Measurements from ENCODE around the gene TMEM45B. TPM values are rescaled to one million over a fixed set of nuclear protein-coding genes. Genes with fewer than 3 reads are reported as not detected.
"Not testable (repeated sequence)": the region's sequence is repeated elsewhere in the genome, so short reads cannot be mapped to it uniquely, and the experiment has no call there.

TMEM45B gene
- total RNA-seq, 1 donor: not detected

DNA sequence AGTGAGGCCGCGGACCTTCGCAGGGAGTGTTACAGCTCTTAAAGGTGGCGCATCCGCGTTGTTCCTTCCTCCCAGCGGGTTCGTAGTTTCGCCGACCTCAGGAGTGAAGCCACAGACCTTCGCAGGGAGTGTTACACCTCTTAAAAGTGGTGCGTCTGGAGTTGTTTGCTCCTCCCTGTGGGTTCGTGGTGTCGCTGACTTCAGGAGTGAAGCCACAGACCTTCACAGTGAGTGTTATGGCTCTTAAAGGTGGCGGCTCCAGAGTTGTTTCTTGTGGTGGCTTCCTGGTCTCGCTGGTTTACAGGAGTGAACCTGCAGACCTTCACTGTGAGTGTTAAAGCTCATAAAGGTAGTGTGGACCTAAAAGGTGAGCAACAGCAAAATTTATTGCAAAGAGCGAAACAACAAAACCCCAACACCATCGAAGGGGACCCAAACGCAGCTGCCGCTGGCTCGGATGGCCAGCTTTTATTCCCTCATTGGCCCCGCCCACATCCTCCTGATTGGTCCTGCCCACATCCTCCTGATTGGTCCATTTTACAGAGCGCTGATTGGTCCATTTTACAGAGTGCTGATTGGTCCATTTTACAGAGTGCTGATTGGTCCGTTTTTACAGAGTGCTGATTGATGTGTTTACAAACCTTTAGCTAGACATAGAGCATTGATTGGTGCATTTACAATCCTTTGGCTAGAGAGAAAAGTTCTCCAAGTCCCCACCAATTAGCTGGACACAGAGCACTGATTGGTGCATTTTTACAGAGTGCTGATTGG is 1.2 kb upstream of the TMEM45B start:
- no peak for DNase-seq (ENCODE audit: insufficient read length, low spot score, missing footprints)
- H3K36me3 ChIP-seq (ENCODE audit: insufficient read depth, low read length): no peaks in the 10 kb centered on the region
- H4K20me1 ChIP-seq (ENCODE audit: insufficient read depth, low read length): no peaks in the 10 kb centered on the region
- H3K79me2 ChIP-seq (ENCODE audit: insufficient read depth, low read length): no peaks in the 10 kb centered on the region
- H3K4me2 ChIP-seq (ENCODE audit: insufficient read depth, low read length): no peak overlapping the region
- no peaks in the 10 kb centered on the region for H3K4me1 ChIP-seq (ENCODE audit: insufficient read depth, low read length)
- H3K27me3 ChIP-seq (ENCODE audit: insufficient read depth, low read length): peaks cover 53% of the 10 kb centered on the region
- no peak overlapping the region for H2AFZ ChIP-seq (ENCODE audit: low read length)
- no peak overlapping the region for H3K27ac ChIP-seq (ENCODE audit: low read depth, low read length)
- H3K9me3 ChIP-seq (ENCODE audit: low read depth, low read length): no peaks in the 10 kb centered on the region
- no peak for TF ChIP-seq CTCF (IDR thresholded peaks at IDR 0.05; ENCODE audit: extremely low read depth, low read depth, low read length)
- H3K4me3 ChIP-seq (ENCODE audit: insufficient read depth, low read length): no peak overlapping the region

- no peak overlapping the region for H3K27ac ChIP-seq (ENCODE audit: low read depth, low read length)
- H3K9me3 ChIP-seq (ENCODE audit: low read depth, low read length): no peaks in the 10 kb centered on the region
- H2AFZ ChIP-seq (ENCODE audit: low read length): no peak overlapping the region
- TF ChIP-seq CTCF (IDR thresholded peaks at IDR 0.05; ENCODE audit: extremely low read depth, low read depth, low read length): no peak
- H3K79me2 ChIP-seq (ENCODE audit: insufficient read depth, low read length): no peaks in the 10 kb centered on the region
- H3K4me2 ChIP-seq (ENCODE audit: insufficient read depth, low read length): no peak overlapping the region
- peaks cover 55% of the 10 kb centered on the region for H3K27me3 ChIP-seq (ENCODE audit: insufficient read depth, low read length)
- H3K4me1 ChIP-seq (ENCODE audit: insufficient read depth, low read length): no peaks in the 10 kb centered on the region
- H3K4me3 ChIP-seq (ENCODE audit: insufficient read depth, low read length): no peak overlapping the region
- no peaks in the 10 kb centered on the region for H3K36me3 ChIP-seq (ENCODE audit: insufficient read depth, low read length)
- no peak for DNase-seq (ENCODE audit: insufficient read length, low spot score, missing footprints)
- H4K20me1 ChIP-seq (ENCODE audit: insufficient read depth, low read length): no peaks in the 10 kb centered on the region
Measured at GRCh38 chr11:129817534-129818051, 1.9 kb downstream of the TMEM45B start.

DNA sequence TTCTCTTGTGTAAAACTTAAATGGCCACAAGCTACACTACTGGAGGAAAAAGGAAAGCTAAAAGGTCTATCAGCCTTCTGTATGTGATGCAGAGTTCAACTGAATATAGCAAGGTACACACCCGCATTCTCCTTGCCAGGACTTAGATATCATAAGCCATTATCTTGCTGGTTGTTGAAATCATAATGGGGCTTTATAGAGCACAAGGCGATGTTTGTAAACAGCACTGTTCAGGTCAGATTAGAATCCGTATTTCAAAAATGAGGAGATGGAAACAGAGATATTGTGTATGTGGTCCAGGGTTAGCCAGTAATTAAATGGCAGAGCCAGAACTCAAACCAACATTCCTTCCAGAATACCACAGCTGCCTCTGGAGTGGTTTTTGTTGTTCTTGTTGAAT is 2.6 kb downstream of the TMEM45B start:
- H3K9me3 ChIP-seq (ENCODE audit: low read depth, low read length); DNase-seq (ENCODE audit: insufficient read length, low spot score, missing footprints); H2AFZ ChIP-seq (ENCODE audit: low read length); H3K36me3 ChIP-seq (ENCODE audit: insufficient read depth, low read length); H4K20me1 ChIP-seq (ENCODE audit: insufficient read depth, low read length); H3K4me3 ChIP-seq (ENCODE audit: insufficient read depth, low read length); H3K79me2 ChIP-seq (ENCODE audit: insufficient read depth, low read length); H3K4me1 ChIP-seq (ENCODE audit: insufficient read depth, low read length); H3K27ac ChIP-seq (ENCODE audit: low read depth, low read length); H3K4me2 ChIP-seq (ENCODE audit: insufficient read depth, low read length): not testable (repeated sequence)
- peaks cover 55% of the 10 kb centered on the region for H3K27me3 ChIP-seq (ENCODE audit: insufficient read depth, low read length)

DNA sequence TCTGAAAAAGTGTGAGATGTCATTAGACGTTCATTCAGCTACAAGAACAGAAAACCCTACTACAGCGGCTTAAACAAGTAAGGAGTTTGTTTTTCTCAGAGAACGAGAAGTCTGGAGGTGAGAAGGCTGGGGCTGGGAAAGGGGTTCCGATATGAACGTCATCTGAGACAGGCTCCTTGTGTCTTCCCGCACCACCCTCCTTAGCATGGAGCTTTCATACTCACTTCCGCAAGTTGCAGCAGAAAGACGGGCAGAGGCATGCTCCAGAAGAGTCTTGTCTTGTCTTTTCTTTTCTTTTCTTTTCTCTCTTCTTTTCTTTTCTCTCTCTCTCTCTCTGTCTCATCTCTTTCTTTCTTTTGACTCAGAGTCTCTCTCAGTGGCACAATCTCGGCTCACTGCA is 3.6 kb downstream of the TMEM45B start:
- H3K27me3 ChIP-seq (ENCODE audit: insufficient read depth, low read length): peaks cover 49% of the 10 kb centered on the region
- no peaks in the 10 kb centered on the region for H3K9me3 ChIP-seq (ENCODE audit: low read depth, low read length)
- no peaks in the 10 kb centered on the region for H4K20me1 ChIP-seq (ENCODE audit: insufficient read depth, low read length)
- DNase-seq (ENCODE audit: insufficient read length, low spot score, missing footprints): no peak
- H3K79me2 ChIP-seq (ENCODE audit: insufficient read depth, low read length): no peaks in the 10 kb centered on the region
- H2AFZ ChIP-seq (ENCODE audit: low read length): no peak overlapping the region
- H3K36me3 ChIP-seq (ENCODE audit: insufficient read depth, low read length): no peaks in the 10 kb centered on the region
- no peak for TF ChIP-seq CTCF (IDR thresholded peaks at IDR 0.05; ENCODE audit: extremely low read depth, low read depth, low read length)
- no peak overlapping the region for H3K27ac ChIP-seq (ENCODE audit: low read depth, low read length)
- H3K4me3 ChIP-seq (ENCODE audit: insufficient read depth, low read length): no peak overlapping the region
- no peaks in the 10 kb centered on the region for H3K4me1 ChIP-seq (ENCODE audit: insufficient read depth, low read length)
- no peak overlapping the region for H3K4me2 ChIP-seq (ENCODE audit: insufficient read depth, low read length)

GRCh38 chr11:129820228-129820627 is 4.6 kb downstream of the TMEM45B start:
- H3K79me2 ChIP-seq (ENCODE audit: insufficient read depth, low read length); H3K4me3 ChIP-seq (ENCODE audit: insufficient read depth, low read length); H3K4me1 ChIP-seq (ENCODE audit: insufficient read depth, low read length); H3K36me3 ChIP-seq (ENCODE audit: insufficient read depth, low read length); H4K20me1 ChIP-seq (ENCODE audit: insufficient read depth, low read length); H3K27ac ChIP-seq (ENCODE audit: low read depth, low read length); H3K9me3 ChIP-seq (ENCODE audit: low read depth, low read length); H2AFZ ChIP-seq (ENCODE audit: low read length); H3K4me2 ChIP-seq (ENCODE audit: insufficient read depth, low read length): not testable (repeated sequence)
- H3K27me3 ChIP-seq (ENCODE audit: insufficient read depth, low read length): peaks cover 39% of the 10 kb centered on the region
- peak; percentile 26 for DNase-seq (ENCODE audit: insufficient read length, low spot score, missing footprints)

DNA sequence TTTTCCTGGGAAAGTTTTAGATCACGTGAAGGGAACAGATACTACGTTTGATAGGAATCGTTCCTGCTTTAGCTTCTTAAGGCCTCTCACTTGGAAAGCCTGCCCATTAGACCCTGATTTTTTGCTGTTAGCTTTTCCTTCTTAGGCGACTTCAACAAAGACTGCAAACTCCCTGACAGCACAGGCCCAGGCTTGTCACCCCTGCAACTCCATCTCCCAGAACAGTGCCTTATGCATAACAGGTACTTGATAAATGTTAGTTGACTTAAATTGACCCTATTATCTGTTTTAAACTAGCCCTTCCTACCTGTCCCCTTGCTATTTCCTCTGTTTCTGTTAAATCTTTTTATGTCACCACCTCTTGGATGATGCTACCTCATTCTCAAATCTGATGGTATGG is 7.6 kb downstream of the TMEM45B start:
- not testable (repeated sequence) for H3K4me3 ChIP-seq (ENCODE audit: insufficient read depth, low read length); DNase-seq (ENCODE audit: insufficient read length, low spot score, missing footprints); H3K27ac ChIP-seq (ENCODE audit: low read depth, low read length); H3K4me2 ChIP-seq (ENCODE audit: insufficient read depth, low read length); H4K20me1 ChIP-seq (ENCODE audit: insufficient read depth, low read length); H3K4me1 ChIP-seq (ENCODE audit: insufficient read depth, low read length); H3K36me3 ChIP-seq (ENCODE audit: insufficient read depth, low read length); H3K9me3 ChIP-seq (ENCODE audit: low read depth, low read length); H3K79me2 ChIP-seq (ENCODE audit: insufficient read depth, low read length); H2AFZ ChIP-seq (ENCODE audit: low read length)
- peaks cover 13% of the 10 kb centered on the region for H3K27me3 ChIP-seq (ENCODE audit: insufficient read depth, low read length)

DNA sequence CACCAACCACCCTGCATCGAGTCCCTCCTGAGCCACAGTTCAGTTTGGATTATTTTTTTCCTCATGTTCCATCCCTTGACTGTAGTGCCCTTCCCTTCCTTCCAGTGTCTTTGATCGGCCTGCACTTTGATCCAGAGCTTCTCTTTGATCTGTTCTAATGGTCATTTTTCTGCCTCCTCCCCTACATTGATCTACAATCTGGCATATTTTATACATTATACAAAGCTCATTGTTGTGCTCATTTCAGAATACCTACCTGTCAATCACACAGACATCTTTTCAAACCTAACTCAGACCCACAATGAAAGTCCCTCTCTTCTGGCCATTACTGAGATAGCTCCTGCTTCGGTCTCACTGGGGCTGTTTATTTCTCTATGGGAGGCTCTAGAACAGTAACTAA is 8.2 kb downstream of the TMEM45B start:
- not testable (repeated sequence) for H3K36me3 ChIP-seq (ENCODE audit: insufficient read depth, low read length); H4K20me1 ChIP-seq (ENCODE audit: insufficient read depth, low read length); H3K27me3 ChIP-seq (ENCODE audit: insufficient read depth, low read length); H3K4me3 ChIP-seq (ENCODE audit: insufficient read depth, low read length); H3K4me2 ChIP-seq (ENCODE audit: insufficient read depth, low read length); H3K79me2 ChIP-seq (ENCODE audit: insufficient read depth, low read length); H3K27ac ChIP-seq (ENCODE audit: low read depth, low read length); DNase-seq (ENCODE audit: insufficient read length, low spot score, missing footprints); H3K4me1 ChIP-seq (ENCODE audit: insufficient read depth, low read length); H2AFZ ChIP-seq (ENCODE audit: low read length); H3K9me3 ChIP-seq (ENCODE audit: low read depth, low read length)

Data from osteoblast (primary cell).